GM21825 (cell line): ENCODE measurements around the gene THUMPD3.

Source experiments
- ATAC-seq: cut with Tn5 transposase; IDR thresholded peaks from one replicate; pipeline ENCODE4 v1.9.1; 2021; ENCODE audit warnings: mild to moderate bottlenecking, moderate library complexity; ENCODE audit not compliant: unreplicated experiment

The THUMPD3 gene

GRCh38 chr3:9415485-9416138 lies 52.8 kb downstream of the THUMPD3 start:
- no peak for ATAC-seq

- ATAC-seq, result no peak
Observed at GRCh38 chr3:9416139-9416780, 53.4 kb downstream of the THUMPD3 start.

DNA sequence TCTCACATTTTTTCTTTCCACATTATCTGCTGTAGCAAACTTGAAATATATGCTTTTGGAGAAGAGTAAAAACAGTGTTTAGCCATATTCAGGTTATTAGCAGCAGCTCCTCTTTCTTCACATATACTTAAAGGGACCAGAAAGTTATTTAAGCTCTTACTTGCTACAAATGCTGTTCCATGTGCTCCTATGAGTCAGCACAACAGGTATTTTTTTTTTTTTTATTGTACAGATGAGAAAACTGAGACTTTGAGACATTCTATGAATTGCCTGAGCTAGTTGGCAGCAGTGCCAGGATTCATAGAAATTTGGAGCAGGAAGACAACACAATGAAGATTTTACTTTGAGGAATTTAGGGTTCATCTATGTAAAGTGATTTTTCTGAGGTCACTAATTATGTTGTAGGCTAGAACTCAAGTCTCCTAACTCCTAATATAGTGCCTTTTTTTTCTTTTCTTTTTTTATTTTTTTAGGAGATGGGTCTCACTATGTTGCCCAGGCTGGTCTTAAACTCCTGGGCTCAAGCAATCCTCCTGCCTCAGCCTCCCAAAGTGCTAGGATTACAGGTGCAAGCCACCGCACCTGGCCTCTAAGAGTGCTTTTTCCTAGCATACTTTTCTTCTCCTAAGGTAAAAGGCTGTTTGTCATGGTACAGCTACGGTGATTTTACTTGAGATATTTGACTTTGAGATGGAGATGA lies 58.1 kb downstream of the THUMPD3 start:
- no peak for ATAC-seq

GRCh38 chr3:9422712-9423424 lies 60.0 kb downstream of the THUMPD3 start:
- no peak for ATAC-seq

GRCh38 chr3:9428411-9428810 lies 65.6 kb downstream of the THUMPD3 start:
- ATAC-seq, result no peak

- ATAC-seq, result no peak
Observed at GRCh38 chr3:9430733-9431132, 67.9 kb downstream of the THUMPD3 start.

GRCh38 chr3:9433627-9434521 lies 71.0 kb downstream of the THUMPD3 start:
- ATAC-seq, result no peak

- no peak for ATAC-seq
Observed at GRCh38 chr3:9435316-9435715, 72.5 kb downstream of the THUMPD3 start.
